Coronary artery (tissue), 2 donors: ENCODE measurements around the gene TMEM114.

Experiments
- DNase-seq: peaks from one replicate; pipeline ENCODE4 v3.0.0-alpha.2; 2017; ENCODE audit warnings: low spot score
- H3K27ac ChIP-seq, 2 donors: fragments of 200-600 bp; sonication (generic); one replicate each; pipeline ENCODE4 v1.5.1; 2016 to 2019
- H3K4me3 ChIP-seq: fragments of 200-600 bp; sonication (generic); 2 replicates; pipeline ENCODE4 v1.5.1; 2016; ENCODE audit warnings: mild to moderate bottlenecking, moderate library complexity
- TF ChIP-seq, protein P1 (sequence below): fragments of 200-600 bp; sonication (generic); IDR thresholded peaks from one replicate; pipeline ENCODE4 v1.5.1; 2019; ENCODE audit warnings: antibody characterized with exemption

TMEM114 gene

DNA sequence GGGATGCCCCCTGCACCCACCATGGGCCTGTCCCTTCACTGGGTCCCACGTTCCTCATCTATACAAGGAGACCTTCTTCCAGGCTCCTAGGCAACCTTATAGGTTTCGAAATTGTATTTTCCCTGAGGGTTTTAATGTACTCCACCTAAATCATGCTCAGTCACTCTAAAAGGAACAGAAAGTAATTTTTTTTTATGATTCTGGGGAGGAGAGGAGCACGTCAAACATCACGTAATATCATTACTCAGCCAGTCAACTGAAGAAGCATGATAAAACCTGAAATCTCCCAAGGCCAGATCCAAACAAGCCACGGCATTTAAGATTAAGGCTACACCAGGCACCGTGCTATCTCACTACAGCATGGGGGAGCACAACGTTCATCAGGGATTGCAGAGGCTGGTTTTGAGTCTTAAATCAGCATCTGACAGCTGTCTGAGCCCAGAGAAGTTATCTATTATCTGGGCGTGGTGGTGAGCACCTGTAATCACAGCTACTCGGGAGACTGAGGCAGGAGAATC lies 3.9 kb upstream of the TMEM114 start:
- no peak overlapping the region for H3K4me3 ChIP-seq
- H3K27ac ChIP-seq, result no peak overlapping the region
- no peak for DNase-seq
- TF ChIP-seq, protein P1, sequence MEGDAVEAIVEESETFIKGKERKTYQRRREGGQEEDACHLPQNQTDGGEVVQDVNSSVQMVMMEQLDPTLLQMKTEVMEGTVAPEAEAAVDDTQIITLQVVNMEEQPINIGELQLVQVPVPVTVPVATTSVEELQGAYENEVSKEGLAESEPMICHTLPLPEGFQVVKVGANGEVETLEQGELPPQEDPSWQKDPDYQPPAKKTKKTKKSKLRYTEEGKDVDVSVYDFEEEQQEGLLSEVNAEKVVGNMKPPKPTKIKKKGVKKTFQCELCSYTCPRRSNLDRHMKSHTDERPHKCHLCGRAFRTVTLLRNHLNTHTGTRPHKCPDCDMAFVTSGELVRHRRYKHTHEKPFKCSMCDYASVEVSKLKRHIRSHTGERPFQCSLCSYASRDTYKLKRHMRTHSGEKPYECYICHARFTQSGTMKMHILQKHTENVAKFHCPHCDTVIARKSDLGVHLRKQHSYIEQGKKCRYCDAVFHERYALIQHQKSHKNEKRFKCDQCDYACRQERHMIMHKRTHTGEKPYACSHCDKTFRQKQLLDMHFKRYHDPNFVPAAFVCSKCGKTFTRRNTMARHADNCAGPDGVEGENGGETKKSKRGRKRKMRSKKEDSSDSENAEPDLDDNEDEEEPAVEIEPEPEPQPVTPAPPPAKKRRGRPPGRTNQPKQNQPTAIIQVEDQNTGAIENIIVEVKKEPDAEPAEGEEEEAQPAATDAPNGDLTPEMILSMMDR, result no peak

DNA sequence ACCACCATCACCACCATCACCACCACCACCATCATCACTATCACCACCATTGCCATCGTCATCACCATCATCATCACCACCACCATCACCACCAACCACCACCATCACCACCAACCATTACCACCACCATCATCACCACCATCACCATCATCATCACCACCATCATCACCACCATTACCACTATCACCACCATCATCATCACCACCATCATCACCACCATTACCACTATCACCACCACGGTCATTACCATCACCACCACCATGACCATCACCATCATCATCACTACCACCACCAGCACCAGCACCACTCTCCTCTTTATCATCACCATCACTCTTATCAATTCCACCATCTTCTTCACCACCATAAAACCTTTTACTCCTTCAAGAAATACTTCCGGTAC lies 1.1 kb upstream of the TMEM114 start:
- no peak for DNase-seq
- Histone ChIP-seq H3K27ac (no peak overlapping the region), H3K4me3 (no peak overlapping the region)
- TF ChIP-seq, protein P1, result no peak

DNA sequence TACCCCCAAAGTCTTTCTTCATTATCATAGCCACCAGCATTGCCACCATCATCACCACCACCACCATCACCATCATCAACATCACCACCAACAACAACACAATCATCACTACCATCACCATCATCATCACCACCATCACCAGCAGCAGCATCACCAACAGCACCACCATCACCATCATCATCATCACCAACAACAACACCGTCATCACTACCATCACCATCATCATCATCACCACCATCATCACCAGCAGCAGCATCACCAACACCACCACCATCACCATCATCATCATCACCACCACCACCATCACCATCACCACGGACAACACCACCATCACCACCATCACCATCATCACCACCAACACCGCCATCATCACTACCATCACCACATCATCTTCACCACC lies 500 bp upstream of the TMEM114 start:
- Histone ChIP-seq H3K27ac (no peak overlapping the region), H3K4me3 (no peak overlapping the region)
- no peak for DNase-seq
- TF ChIP-seq, protein P1, result no peak

DNA sequence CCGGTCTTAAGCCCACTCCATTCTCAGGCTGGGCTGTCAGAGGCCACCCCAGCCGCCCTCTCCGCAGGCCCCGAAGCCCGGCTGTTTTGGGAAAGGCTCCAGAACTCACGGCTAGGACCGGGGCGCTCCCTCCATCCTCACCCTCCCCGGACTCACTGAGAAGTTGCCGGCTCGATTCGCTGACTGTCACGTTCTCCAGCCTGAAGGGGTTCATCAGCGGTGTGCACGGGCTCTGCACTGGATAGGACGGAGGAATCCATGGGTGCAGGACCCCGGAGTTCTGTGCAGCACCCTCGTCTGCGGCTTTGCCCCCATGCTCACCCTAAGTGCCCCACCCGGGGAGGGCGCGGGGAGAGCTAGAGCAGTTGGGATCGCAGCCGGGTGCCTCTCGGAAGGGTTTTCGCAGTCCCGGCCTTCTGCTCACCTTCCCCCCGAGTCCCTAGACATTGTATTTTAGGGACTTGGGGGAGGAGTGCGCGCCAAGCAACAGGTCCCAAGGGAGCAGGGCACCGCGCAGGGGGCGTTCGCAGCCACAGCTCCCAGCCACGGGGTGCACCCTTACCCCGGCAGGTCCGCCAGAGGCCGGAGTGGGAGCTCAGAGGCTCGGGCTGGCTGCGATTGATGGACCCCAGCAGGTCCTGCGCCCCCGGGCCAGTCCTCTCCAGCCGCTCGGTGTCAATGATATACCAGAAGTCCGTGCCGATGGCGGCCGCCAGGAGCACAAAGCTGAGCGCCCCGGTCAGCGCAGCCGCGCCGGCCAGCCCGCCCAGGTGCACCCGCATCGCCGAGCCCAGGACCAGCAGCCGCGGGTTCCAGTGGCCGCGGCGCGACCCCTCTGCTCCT lies 1.0 kb downstream of the TMEM114 start:
- no peak for DNase-seq
- TF ChIP-seq, protein P1, result no peak
- Histone ChIP-seq H3K27ac (no peak overlapping the region), H3K4me3 (peak overlapping the region; percentile 43)

DNA sequence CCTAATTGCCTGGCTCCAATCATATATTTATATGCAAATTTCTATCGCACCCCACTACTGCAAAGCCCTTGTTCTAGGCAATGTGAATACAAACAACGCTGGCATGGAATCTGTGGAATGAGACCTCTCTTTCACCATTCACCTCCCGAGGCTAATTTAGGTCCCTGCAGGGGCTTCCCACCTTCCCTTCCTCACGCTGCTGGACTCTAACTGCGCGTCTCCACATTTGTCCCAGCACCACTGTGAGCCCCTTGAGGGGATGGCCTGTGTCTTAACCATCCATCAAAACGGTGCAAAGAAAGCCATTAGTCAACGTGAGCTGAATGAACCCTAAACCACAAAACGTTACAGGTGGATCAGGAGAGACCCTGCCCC lies 1.6 kb downstream of the TMEM114 start:
- H3K27ac ChIP-seq, result no peak overlapping the region
- DNase-seq, result no peak
- H3K4me3 ChIP-seq, result no peak overlapping the region
- TF ChIP-seq, protein P1, result no peak

DNA sequence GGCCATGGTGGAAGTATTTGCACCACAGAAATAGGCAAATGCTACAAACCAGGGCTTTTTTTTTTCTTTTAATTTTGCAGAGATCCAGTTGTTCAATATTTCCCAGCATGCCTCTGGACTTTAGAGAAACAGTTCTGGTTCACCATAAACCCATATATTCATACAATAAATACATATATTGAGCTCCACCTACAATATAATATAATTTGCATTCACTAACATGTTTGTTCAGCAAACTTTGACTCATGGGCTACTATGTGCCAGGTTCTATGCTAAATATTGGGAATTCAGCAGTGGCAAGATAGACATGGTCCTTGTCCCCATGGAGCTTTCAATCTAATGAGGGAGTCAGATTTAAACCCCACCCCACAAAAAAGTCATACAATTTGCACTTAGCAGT lies 3.2 kb downstream of the TMEM114 start:
- DNase-seq, result no peak
- H3K4me3 ChIP-seq, result no peak overlapping the region
- no peak overlapping the region for H3K27ac ChIP-seq
- TF ChIP-seq, protein P1, result no peak

DNA sequence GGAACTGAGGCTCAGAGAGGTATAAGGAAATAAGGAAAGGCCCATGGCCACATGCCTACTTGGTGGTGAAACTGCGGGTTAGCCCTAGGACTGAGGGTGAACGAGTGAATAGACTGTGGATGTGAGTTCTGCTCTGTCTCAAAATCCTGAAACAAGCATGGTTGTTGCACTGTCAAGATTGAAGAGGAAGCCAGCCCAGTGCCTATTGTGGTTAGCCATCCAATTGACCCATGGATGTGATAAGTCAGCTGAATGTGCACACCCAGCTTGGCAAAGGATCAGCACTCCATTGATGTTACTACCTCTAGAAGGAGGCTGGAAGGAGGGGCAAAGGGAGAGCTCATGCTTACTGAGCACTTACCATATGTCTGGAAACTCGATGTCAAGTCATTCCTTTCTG lies 4.5 kb downstream of the TMEM114 start:
- TF ChIP-seq, protein P1, result no peak
- no peak for DNase-seq

More for the DNA sequence above, 4.5 kb downstream of the TMEM114 start:
- Histone ChIP-seq H3K4me3 (no peak overlapping the region), H3K27ac (no peak overlapping the region)
